Glutamatergic neuron (in vitro differentiated cells): ENCODE data around the gene PXN. TPM values are rescaled to one million over a fixed set of nuclear protein-coding genes. Genes with fewer than 3 reads are reported as not detected.
"Not testable (repeated sequence)": the region's sequence is repeated elsewhere in the genome, so short reads cannot be mapped to it uniquely, and the experiment has no call there.

ENCODE experiments used
- DNase-seq: peaks from one replicate; pipeline ENCODE4 v3.0.0; 2022
- H3K27ac Mint-ChIP-seq: one replicate; pipeline ENCODE4 v1.8.0; 2020; ENCODE audit warnings: mild to moderate bottlenecking, mixed read lengths, inconsistent platforms; ENCODE audit not compliant: unreplicated experiment
- H3K27me3 Mint-ChIP-seq: one replicate; pipeline ENCODE4 v1.8.0; 2020; ENCODE audit warnings: mild to moderate bottlenecking, moderate library complexity, mixed read lengths, inconsistent platforms; ENCODE audit not compliant: unreplicated experiment
- H3K36me3 Mint-ChIP-seq: one replicate; pipeline ENCODE4 v1.8.0; 2020; ENCODE audit warnings: mild to moderate bottlenecking, mixed read lengths, inconsistent platforms; ENCODE audit not compliant: unreplicated experiment
- H3K4me1 Mint-ChIP-seq: one replicate; pipeline ENCODE4 v1.8.0; 2020; ENCODE audit warnings: mild to moderate bottlenecking, low read depth, mixed read lengths, inconsistent platforms; ENCODE audit not compliant: unreplicated experiment
- H3K4me3 Mint-ChIP-seq: one replicate; pipeline ENCODE4 v1.8.0; 2020; ENCODE audit warnings: mild to moderate bottlenecking, mixed read lengths, inconsistent platforms; ENCODE audit not compliant: unreplicated experiment
- H3K9me3 Mint-ChIP-seq: one replicate; pipeline ENCODE4 v1.8.0; 2020; ENCODE audit warnings: mild to moderate bottlenecking, moderate library complexity, mixed read lengths, inconsistent platforms; ENCODE audit not compliant: unreplicated experiment
- total RNA-seq: library from RNA; stranded (reverse); fragmentation: NEBNext Ultra II Directional; extraction: Animal tissue kit (Norgen Biotek cat#: 25700); gene quantifications from one replicate; pipeline ENCODE4 v1.2.1, GENCODE V29; 2021; ENCODE audit not compliant: unreplicated experiment
- TF ChIP-seq, protein P1 (sequence below): fragments of 200-600 bp; sonication (generic); IDR thresholded peaks from one replicate; pipeline ENCODE4 v1.5.0; 2021; ENCODE audit not compliant: partially characterized antibody, unreplicated experiment

The PXN gene
- total RNA-seq, 1 donor from 2014 or later, result 39.5 TPM

DNA sequence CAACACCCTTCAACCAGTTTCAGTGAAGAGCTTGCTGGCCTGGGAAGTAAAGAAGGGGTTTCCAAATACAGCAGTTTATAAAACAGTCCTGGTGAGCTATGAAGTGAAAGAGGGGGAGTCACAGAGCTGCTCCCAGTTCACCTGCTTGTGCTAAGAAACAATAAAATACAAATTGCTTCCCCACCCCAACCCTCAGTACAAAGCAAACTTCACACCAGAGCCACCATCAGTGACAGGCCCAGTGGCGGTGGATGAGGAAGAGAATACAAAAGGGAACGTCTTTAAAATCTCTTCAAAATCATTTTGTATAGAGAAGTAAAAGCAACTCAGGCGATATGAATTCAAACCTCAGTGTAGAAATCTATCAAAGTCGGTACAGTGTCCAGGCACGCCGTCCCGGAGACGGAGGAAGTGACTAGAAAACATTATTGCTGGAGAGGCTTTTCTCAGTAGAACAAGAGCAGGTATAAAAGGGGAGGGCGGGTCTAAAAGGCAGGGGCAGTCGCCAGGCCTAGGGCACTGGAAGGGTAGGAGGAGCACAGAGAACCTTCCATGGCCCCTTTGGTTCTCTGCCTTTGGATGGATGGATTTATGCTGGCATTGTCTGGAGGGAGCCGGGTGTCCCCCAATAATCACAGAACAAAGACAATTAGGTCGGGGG lies 54.2 kb downstream of the PXN start:
- Mint-ChIP-seq H3K4me3 (no peak overlapping the region), H3K9me3 (peaks cover 7% of the 10 kb centered on the region), H3K27ac (no peak overlapping the region), H3K36me3 (peaks cover 2% of the 10 kb centered on the region), H3K27me3 (peaks cover 2% of the 10 kb centered on the region), H3K4me1 (peaks cover 7% of the 10 kb centered on the region)
- no peak for DNase-seq
- TF ChIP-seq, protein P1, sequence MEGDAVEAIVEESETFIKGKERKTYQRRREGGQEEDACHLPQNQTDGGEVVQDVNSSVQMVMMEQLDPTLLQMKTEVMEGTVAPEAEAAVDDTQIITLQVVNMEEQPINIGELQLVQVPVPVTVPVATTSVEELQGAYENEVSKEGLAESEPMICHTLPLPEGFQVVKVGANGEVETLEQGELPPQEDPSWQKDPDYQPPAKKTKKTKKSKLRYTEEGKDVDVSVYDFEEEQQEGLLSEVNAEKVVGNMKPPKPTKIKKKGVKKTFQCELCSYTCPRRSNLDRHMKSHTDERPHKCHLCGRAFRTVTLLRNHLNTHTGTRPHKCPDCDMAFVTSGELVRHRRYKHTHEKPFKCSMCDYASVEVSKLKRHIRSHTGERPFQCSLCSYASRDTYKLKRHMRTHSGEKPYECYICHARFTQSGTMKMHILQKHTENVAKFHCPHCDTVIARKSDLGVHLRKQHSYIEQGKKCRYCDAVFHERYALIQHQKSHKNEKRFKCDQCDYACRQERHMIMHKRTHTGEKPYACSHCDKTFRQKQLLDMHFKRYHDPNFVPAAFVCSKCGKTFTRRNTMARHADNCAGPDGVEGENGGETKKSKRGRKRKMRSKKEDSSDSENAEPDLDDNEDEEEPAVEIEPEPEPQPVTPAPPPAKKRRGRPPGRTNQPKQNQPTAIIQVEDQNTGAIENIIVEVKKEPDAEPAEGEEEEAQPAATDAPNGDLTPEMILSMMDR, result no peak

GRCh38 chr12:120209851-120210250 lies 55.7 kb downstream of the PXN start:
- H3K4me3 Mint-ChIP-seq, result no peak overlapping the region
- H3K9me3 Mint-ChIP-seq, result peaks cover 5% of the 10 kb centered on the region
- H3K36me3 Mint-ChIP-seq, result peaks cover 5% of the 10 kb centered on the region

GRCh38 chr12:120207227-120207626 lies 58.3 kb downstream of the PXN start:
- Mint-ChIP-seq H3K27me3 (peaks cover 2% of the 10 kb centered on the region), H3K4me3 (no peak overlapping the region), H3K27ac (no peak overlapping the region), H3K36me3 (peaks cover 5% of the 10 kb centered on the region), H3K4me1 (no peaks in the 10 kb centered on the region), H3K9me3 (peaks cover 5% of the 10 kb centered on the region)
- TF ChIP-seq, protein P1, result no peak
- no peak for DNase-seq

More at GRCh38 chr12:120209851-120210250, 55.7 kb downstream of the PXN start:
- TF ChIP-seq, protein P1, result no peak
- Mint-ChIP-seq H3K27me3 (peaks cover 2% of the 10 kb centered on the region), H3K4me1 (no peaks in the 10 kb centered on the region), H3K27ac (no peak overlapping the region)
- no peak for DNase-seq

GRCh38 chr12:120206781-120207180 lies 58.7 kb downstream of the PXN start:
- not testable (repeated sequence) for H3K27ac Mint-ChIP-seq

DNA sequence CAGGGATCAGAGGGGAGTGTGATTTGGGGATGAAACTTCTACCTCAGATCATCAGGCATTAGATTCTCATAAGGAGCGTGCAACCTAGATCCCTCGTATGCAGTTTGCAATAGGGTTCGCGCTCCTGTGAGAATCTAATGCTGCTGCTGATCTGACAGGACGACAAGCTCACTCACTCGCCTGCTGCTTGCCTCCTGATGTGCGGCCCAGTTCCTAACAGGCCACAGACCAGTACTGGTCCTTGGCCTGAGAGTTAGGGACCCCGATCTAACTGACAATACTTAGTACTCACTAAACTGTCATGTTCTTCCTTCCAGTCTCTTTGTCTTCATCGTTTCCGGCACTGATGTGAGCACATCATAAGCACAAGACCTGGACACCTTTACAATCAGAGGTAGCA lies 59.3 kb downstream of the PXN start:
- Mint-ChIP-seq H3K36me3 (peaks cover 5% of the 10 kb centered on the region), H3K4me3 (no peak overlapping the region), H3K27ac (no peak overlapping the region), H3K4me1 (peaks cover 2% of the 10 kb centered on the region), H3K9me3 (peaks cover 8% of the 10 kb centered on the region), H3K27me3 (peaks cover 2% of the 10 kb centered on the region)
- no peak for DNase-seq
- TF ChIP-seq, protein P1, result no peak

More at GRCh38 chr12:120206781-120207180, 58.7 kb downstream of the PXN start:
- not testable (repeated sequence) for H3K27me3 Mint-ChIP-seq, H3K36me3 Mint-ChIP-seq, H3K4me3 Mint-ChIP-seq, H3K9me3 Mint-ChIP-seq, DNase-seq, H3K4me1 Mint-ChIP-seq
